Spinal cord (tissue), 10 donors: ENCODE measurements around the gene TMC5. TPM values are rescaled to one million over a fixed set of nuclear protein-coding genes. Genes with fewer than 3 reads are reported as not detected.
"Not testable (repeated sequence)": the region's sequence is repeated elsewhere in the genome, so short reads cannot be mapped to it uniquely, and the experiment has no call there.

Source experiments
- DNase-seq, 6 donors: peaks; one replicate each; pipeline versions ENCODE4 v3.0.0 to v3.0.0-alpha.2; 2013 to 2015; ENCODE audit warnings: low spot score in 6 of 6, low read depth in 4 of 6
- H3K27ac ChIP-seq: one replicate; pipeline ENCODE4 v1.5.1; 2013; ENCODE audit warnings: low read depth, low read length, control low read depth
- H3K27me3 ChIP-seq: one replicate; pipeline ENCODE4 v1.6.1; 2013; ENCODE audit warnings: low read length; ENCODE audit not compliant: control insufficient read depth, insufficient read depth
- H3K36me3 ChIP-seq: one replicate; pipeline ENCODE4 v1.6.1; 2013; ENCODE audit warnings: low read length; ENCODE audit not compliant: control insufficient read depth, insufficient read depth
- H3K4me1 ChIP-seq: one replicate; pipeline ENCODE4 v1.6.1; 2013; ENCODE audit warnings: low read length; ENCODE audit not compliant: control insufficient read depth, insufficient read depth
- H3K4me3 ChIP-seq: one replicate; pipeline ENCODE4 v1.5.1; 2013; ENCODE audit warnings: low read depth, low read length, control low read depth
- H3K9me3 ChIP-seq: one replicate; pipeline ENCODE4 v1.6.1; 2013; ENCODE audit warnings: low read length; ENCODE audit not compliant: control insufficient read depth, insufficient read depth
- WGBS: methylation state at CpG from one replicate; pipeline ENCODE4 v1.1.5; 2013; ENCODE audit warnings: missing lambda C conversion rate; ENCODE audit not compliant: insufficient coverage; 5-methylcytosine and 5-hydroxymethylcytosine counted together
- long read RNA-seq, 4 donors: transcript quantifications; one replicate each; lab custom pipeline, GENCODE V29; 2026
- polyA plus RNA-seq, 2 donors: library from polyadenylated mRNA; unstranded; fragments of 120-200 nt; gene quantifications; one replicate each; pipeline ENCODE4 v1.2.1, GENCODE V29; 2013; ENCODE audit not compliant: insufficient read length in 2 of 2
- total RNA-seq, 2 donors: library from RNA; depleted of rRNA in 1 of 2; stranded (reverse); fragments of 120-200 nt in 1 of 2; fragments of >200 nt in 1 of 2; gene quantifications; one replicate each; pipeline versions ENCODE4 v1.2.3 to v1.2.4, GENCODE V29; 2013 to 2014
- donor health status: healthy.

TMC5 gene, protein sequence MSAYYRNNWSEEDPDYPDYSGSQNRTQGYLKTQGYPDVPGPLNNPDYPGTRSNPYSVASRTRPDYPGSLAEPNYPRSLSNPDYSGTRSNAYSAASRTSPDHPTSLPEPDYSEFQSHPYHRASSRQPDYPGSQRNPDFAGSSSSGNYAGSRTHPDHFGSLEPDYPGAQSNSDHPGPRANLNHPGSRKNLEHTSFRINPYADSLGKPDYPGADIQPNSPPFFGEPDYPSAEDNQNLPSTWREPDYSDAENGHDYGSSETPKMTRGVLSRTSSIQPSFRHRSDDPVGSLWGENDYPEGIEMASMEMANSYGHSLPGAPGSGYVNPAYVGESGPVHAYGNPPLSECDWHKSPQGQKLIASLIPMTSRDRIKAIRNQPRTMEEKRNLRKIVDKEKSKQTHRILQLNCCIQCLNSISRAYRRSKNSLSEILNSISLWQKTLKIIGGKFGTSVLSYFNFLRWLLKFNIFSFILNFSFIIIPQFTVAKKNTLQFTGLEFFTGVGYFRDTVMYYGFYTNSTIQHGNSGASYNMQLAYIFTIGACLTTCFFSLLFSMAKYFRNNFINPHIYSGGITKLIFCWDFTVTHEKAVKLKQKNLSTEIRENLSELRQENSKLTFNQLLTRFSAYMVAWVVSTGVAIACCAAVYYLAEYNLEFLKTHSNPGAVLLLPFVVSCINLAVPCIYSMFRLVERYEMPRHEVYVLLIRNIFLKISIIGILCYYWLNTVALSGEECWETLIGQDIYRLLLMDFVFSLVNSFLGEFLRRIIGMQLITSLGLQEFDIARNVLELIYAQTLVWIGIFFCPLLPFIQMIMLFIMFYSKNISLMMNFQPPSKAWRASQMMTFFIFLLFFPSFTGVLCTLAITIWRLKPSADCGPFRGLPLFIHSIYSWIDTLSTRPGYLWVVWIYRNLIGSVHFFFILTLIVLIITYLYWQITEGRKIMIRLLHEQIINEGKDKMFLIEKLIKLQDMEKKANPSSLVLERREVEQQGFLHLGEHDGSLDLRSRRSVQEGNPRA
- 1 to 10 TPM in 1 of 2 donors, under 1 TPM in 1; 0.20 to 2.4 TPM for total RNA-seq
- polyA plus RNA-seq: under 1 TPM; 0.38 TPM
- long read RNA-seq, donor 1: 0 reads
- long read RNA-seq, donor 2: 0 reads
- long read RNA-seq, donor 3, partial matches to known transcripts: 14 of 22 reads
- long read RNA-seq, donor 3, other reads (novel, unspliced or antisense): 8 of 22 reads
- long read RNA-seq, donor 4, partial matches to known transcripts: 28 of 66 reads
- long read RNA-seq, donor 4, other reads (novel, unspliced or antisense): 38 of 66 reads

DNA sequence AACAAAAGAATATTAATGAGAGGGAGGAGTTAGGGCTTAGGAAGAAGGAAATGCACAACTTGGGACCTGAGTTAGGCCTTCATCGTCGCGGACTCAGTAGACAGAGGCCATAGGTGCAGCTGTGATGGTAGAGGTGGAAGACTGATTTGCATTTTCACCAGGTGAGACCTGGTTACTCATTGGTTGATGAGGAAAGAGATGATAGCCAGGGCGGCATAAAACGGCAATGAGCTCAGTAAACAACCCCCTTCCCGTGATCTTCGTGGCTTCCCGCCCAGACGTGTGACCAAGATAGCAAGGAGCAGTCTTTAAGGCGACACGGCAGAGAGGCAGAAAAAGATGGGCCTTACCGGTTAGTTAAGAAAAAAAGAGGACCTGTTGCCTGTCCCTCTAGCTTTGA is at the start of gene TMC5:
Gene TMC5, plus strand, starts transcription at position 244 of the 400 bp plus-strand sequence. CDS start 22,156 bp downstream, outside the sequence.
- Histone ChIP-seq H3K4me3 (no peak within 1 kb of the TSS), H3K4me1 (no peaks in the 10 kb centered on the region), H3K27ac (no peak within 1 kb of the TSS), H3K9me3 (no peaks in the 10 kb centered on the region), H3K27me3 (no peaks in the 10 kb centered on the region), H3K36me3 (no peaks in the 10 kb centered on the region)
- 73% methylated on average over 12 of the region's 12 CpGs for WGBS
- no peak for DNase-seq

DNA sequence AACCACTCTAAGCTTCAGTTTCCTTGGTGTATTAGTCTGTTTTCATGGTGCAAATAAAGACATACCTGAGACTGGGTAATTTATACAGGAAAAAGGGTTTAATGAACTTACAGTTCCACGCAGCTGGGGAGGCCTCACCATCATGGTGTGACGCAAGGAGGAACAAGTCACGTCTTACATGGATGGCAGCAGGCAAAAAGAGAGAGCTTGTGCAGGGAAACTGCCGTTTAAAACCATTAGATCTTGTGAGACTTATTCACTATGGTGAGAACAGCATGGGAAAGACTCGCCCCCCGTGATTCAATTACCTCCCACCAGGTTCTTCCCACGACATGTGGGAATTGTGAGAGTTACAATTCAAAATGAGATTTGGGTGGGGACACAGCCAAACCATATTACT is 45.1 kb upstream of the TMC5 start:
- H3K9me3 ChIP-seq, H3K27me3 ChIP-seq, H3K27ac ChIP-seq, H3K4me1 ChIP-seq, H3K4me3 ChIP-seq, H3K36me3 ChIP-seq, DNase-seq: not testable (repeated sequence)
- 80% methylated on average over 1 of the region's 7 CpGs for WGBS

DNA sequence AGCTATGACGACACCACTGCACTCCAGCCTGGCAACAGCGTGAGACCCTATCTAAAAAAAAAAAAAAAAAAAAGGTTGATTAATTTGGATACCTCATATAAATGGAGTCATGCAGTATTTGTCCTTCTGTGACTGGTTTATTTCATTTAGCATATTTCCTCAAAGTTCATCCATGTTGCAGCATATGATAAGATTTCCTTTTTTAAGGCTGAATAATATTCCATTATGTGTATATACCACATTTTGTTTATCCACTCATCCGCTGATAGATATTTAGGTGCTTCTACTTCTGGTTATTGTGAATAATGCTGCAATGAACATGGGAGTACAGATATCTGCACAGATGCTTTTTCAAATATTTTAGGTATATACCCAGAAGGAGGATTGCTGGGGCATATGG is 43.3 kb upstream of the TMC5 start:
- Histone ChIP-seq H3K27me3 (no peaks in the 10 kb centered on the region), H3K36me3 (no peaks in the 10 kb centered on the region), H3K4me1 (no peaks in the 10 kb centered on the region), H3K4me3 (no peak overlapping the region), H3K27ac (no peak overlapping the region), H3K9me3 (no peaks in the 10 kb centered on the region)
- WGBS: no CpG with 5 or more reads among the region's 3 CpGs
- DNase-seq: no peak

DNA sequence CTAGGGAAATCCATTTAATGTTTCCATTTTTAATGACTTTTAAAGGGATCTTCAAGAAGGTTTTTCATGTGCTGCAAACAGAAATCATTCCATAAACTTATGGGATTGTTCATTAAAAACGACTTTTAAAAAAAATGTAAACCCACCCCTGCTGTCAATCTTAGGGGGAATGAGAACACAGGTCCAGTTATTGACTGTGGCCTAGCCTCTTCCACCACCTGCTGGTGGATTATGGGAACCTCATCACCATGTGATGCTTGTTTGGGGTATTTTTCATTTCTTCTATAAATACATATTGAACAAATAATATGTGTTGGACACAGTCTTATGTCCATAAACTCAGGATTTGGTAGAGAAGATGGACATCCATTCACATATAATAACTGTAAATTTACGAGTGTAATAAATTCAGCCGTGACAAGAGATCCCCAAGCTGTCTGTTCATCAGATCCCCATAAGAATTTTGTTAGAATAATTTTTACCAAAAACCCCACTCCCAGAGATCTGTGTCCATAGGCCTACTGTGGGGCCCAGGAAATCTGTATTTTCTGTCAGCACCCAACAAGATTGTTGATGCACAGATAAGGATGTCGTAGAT is 42.0 kb upstream of the TMC5 start:
- WGBS: no CpG with 5 or more reads among the region's 4 CpGs
- no peaks in the 10 kb centered on the region for H3K9me3 ChIP-seq
- H3K36me3 ChIP-seq: no peaks in the 10 kb centered on the region
- no peak overlapping the region for H3K27ac ChIP-seq
- no peaks in the 10 kb centered on the region for H3K4me1 ChIP-seq
- no peak overlapping the region for H3K4me3 ChIP-seq
- no peaks in the 10 kb centered on the region for H3K27me3 ChIP-seq
- DNase-seq: peak; percentile 31 to 89 (median 48)

DNA sequence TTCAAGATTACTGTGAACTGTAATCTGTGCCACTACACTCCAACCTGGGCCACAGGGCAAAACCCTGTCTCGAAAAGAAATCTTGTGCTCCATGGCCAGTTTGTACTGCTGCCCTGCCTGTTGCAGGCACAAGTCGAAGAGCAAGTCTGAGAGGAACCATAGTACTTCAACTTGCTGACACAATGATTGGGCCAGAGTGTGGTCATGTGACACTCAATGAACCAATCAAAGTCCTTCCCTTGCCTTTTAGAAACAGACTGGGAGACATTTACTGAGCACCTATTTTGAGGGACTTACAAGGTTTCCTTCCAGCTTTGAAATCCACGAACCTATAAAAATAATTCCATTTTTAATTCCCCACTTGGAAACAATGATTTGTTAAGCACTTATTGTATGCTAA is 39.8 kb upstream of the TMC5 start:
- H3K36me3 ChIP-seq: no peaks in the 10 kb centered on the region
- 50% methylated on average over 2 of the region's 3 CpGs for WGBS
- H3K27me3 ChIP-seq: no peaks in the 10 kb centered on the region
- DNase-seq: no peak
- no peak overlapping the region for H3K4me3 ChIP-seq
- peaks cover 2% of the 10 kb centered on the region for H3K4me1 ChIP-seq
- H3K9me3 ChIP-seq: no peaks in the 10 kb centered on the region
- no peak overlapping the region for H3K27ac ChIP-seq

DNA sequence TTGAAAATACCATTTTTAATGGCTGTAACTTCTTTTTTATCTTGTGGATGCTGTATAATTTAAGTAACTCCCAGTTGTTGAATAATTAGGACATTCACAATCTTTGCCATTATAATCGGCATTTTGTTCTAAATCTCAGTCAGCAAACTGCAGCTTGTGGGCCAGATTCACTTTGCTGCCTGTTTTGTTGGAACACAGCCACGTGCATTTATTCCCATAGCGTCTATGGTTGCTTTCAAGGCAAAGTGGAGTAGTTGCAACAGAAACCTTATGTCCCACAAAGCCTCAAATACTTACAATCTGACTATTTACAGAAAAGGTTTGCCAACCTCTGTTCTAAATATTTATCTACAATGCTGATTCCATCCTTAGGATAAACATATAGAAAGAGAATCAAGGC is 39.2 kb upstream of the TMC5 start:
- Histone ChIP-seq H3K27ac (no peak overlapping the region), H3K9me3 (no peaks in the 10 kb centered on the region)
- WGBS: 28% methylated on average over 3 of the region's 3 CpGs

DNA sequence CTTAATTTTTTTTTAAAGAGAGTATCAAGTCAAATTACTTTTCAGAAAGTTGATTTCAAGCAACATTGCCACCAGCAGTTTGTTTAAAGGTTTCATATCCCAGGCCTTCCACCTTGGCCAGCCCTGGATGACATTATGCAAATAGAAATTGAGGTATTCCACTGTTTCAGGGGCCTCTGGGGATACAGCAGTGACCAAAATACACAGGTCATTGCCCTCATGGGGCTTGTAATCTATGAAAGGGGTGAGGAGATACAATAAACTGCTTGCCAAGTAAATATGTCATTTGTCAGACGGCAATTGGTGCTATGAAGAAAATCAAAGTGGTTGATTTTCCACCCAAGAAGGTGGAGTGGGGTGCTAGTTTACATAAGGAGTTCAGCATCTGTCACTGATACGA is 37.8 kb upstream of the TMC5 start:
- H3K36me3 ChIP-seq: no peaks in the 10 kb centered on the region
- no peak overlapping the region for H3K4me3 ChIP-seq
- H3K27ac ChIP-seq: no peak overlapping the region
- no peaks in the 10 kb centered on the region for H3K27me3 ChIP-seq
- WGBS: 50% methylated on average over 2 of the region's 2 CpGs
- no peak for DNase-seq
- H3K4me1 ChIP-seq: peaks cover 5% of the 10 kb centered on the region
- no peaks in the 10 kb centered on the region for H3K9me3 ChIP-seq

More for the DNA sequence above, 39.2 kb upstream of the TMC5 start:
- no peaks in the 10 kb centered on the region for H3K27me3 ChIP-seq
- H3K4me3 ChIP-seq: no peak overlapping the region
- no peaks in the 10 kb centered on the region for H3K36me3 ChIP-seq
- DNase-seq: peak in 2 of 6 donors; percentile 55 to 77
- H3K4me1 ChIP-seq: peaks cover 5% of the 10 kb centered on the region

DNA sequence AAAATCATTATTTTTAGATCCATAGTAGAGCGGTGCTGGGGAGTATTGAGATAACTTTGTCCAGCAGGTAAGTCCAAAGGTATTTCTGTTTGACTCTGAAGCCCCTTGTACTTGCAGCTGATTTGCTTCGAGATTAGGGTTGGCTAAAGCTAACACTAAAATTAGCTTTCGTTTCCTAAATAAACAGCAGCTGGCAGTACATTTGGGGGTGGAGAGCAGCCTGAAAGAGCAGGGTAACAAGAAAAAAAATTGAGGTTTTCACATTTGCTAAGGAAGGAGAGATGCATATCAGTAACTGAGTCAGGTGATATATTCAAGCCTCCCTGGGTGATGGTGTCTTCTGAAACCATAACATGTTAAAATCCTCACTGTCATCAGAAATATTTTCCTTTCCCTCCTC is 37.4 kb upstream of the TMC5 start:
- Histone ChIP-seq H3K27me3 (no peaks in the 10 kb centered on the region), H3K9me3 (no peaks in the 10 kb centered on the region), H3K27ac (no peak overlapping the region), H3K36me3 (no peaks in the 10 kb centered on the region), H3K4me1 (peaks cover 5% of the 10 kb centered on the region), H3K4me3 (no peak overlapping the region)
- no peak for DNase-seq
- WGBS: no CpG with 5 or more reads among the region's 3 CpGs
